OCI-LY1 (cell line): ENCODE results near the gene RAD50.

ENCODE experiments used
- H2AFZ ChIP-seq: fragments of 200-600 bp; sonication (generic), shearing (Covaris generic); 2 replicates; pipeline ENCODE4 v1.6.0; 2014; ENCODE audit warnings: antibody characterized with exemption, mild to moderate bottlenecking, low read length
- H3F3A ChIP-seq: fragments of 200-600 bp; sonication (generic), shearing (Covaris generic); 2 replicates; pipeline ENCODE4 v1.6.0; 2014; ENCODE audit warnings: mild to moderate bottlenecking, antibody characterized with exemption, low read length, moderate library complexity; ENCODE audit not compliant: insufficient read depth
- H3K27ac ChIP-seq: fragments of 200-600 bp; sonication (generic); 2 replicates; pipeline ENCODE4 v1.5.1; 2014; ENCODE audit warnings: low read length, mixed run types, mild to moderate bottlenecking, low read depth; ENCODE audit not compliant: poor library complexity, severe bottlenecking
- H3K27me3 ChIP-seq: fragments of 200-600 bp; sonication (generic); 2 replicates; pipeline ENCODE4 v1.6.0; 2014; ENCODE audit warnings: antibody characterized with exemption, mild to moderate bottlenecking, low read length, moderate library complexity; ENCODE audit not compliant: insufficient read depth
- H3K36me3 ChIP-seq: fragments of 200-600 bp; sonication (generic); 2 replicates; pipeline ENCODE4 v1.6.1; 2014; ENCODE audit warnings: mild to moderate bottlenecking, antibody characterized with exemption, low read length, moderate library complexity, mixed read lengths; ENCODE audit not compliant: insufficient read depth
- H3K4me1 ChIP-seq: fragments of 200-600 bp; sonication (generic); 2 replicates; pipeline ENCODE4 v1.5.1; 2014; ENCODE audit warnings: mild to moderate bottlenecking, low read length, moderate library complexity; ENCODE audit not compliant: insufficient read depth, severe bottlenecking
- H3K4me2 ChIP-seq: fragments of 200-600 bp; sonication (generic), shearing (Covaris generic); 2 replicates; pipeline ENCODE4 v1.6.1; 2014; ENCODE audit warnings: low read length
- H3K4me3 ChIP-seq: fragments of 200-600 bp; sonication (generic); 2 replicates; pipeline ENCODE4 v1.5.1; 2014; ENCODE audit warnings: low read length, low read depth, mild to moderate bottlenecking, mixed read lengths; ENCODE audit not compliant: poor library complexity, severe bottlenecking
- H3K79me2 ChIP-seq: fragments of 200-600 bp; shearing (Covaris generic); 2 replicates; pipeline ENCODE4 v1.6.1; 2016; ENCODE audit warnings: mixed run types, low read length, mixed read lengths; ENCODE audit not compliant: insufficient read depth
- H3K9ac ChIP-seq: fragments of 200-600 bp; sonication (generic), shearing (Covaris generic); 2 replicates; pipeline ENCODE4 v1.6.1; 2014; ENCODE audit warnings: mild to moderate bottlenecking, low read length, mixed read lengths
- H3K9me2 ChIP-seq: fragments of 200-600 bp; sonication (generic), shearing (Covaris generic); 2 replicates; pipeline ENCODE4 v1.6.1; 2014; ENCODE audit warnings: low read depth, mild to moderate bottlenecking, low read length, mixed read lengths
- H3K9me3 ChIP-seq: fragments of 200-600 bp; shearing (Covaris generic); 2 replicates; pipeline ENCODE4 v1.6.1; 2014; ENCODE audit warnings: low read length, mixed read lengths
- H4K20me1 ChIP-seq: fragments of 200-600 bp; sonication (generic), shearing (Covaris generic); 2 replicates; pipeline ENCODE4 v1.6.0; 2016; ENCODE audit warnings: mild to moderate bottlenecking, low read length; ENCODE audit not compliant: insufficient read depth
- CTCF ChIP-seq: fragments of 200-600 bp; sonication (generic), shearing (Covaris generic); IDR thresholded peaks from 2 replicates; pipeline ENCODE4 v1.5.1; 2017; ENCODE audit warnings: mild to moderate bottlenecking, antibody characterized with exemption, low read length, moderate library complexity, mixed read lengths
- EZH2 ChIP-seq: fragments of 200-600 bp; sonication (generic), shearing (Covaris generic); IDR thresholded peaks from 2 replicates; pipeline ENCODE4 v1.8.0; 2017; ENCODE audit warnings: borderline replicate concordance, mixed run types, mild to moderate bottlenecking, antibody characterized with exemption, low read length, moderate library complexity, mixed read lengths

Gene RAD50

GRCh38 chr5:132684491-132684890, 127.7 kb downstream of the RAD50 start:
- TF ChIP-seq CTCF (no peak), EZH2 (no peak)
- no peaks in the 10 kb centered on the region for H3K9me2 ChIP-seq
- H3K36me3 ChIP-seq, result no peaks in the 10 kb centered on the region
- no peak overlapping the region for H2AFZ ChIP-seq
- H3K4me1 ChIP-seq, result peaks cover 44% of the 10 kb centered on the region
- H3K4me2 ChIP-seq, result no peak overlapping the region
- no peak overlapping the region for H3K4me3 ChIP-seq
- H3K9ac ChIP-seq, result no peak overlapping the region
- H3F3A ChIP-seq, result no peaks in the 10 kb centered on the region
- no peak overlapping the region for H3K27ac ChIP-seq
- H3K79me2 ChIP-seq, result no peaks in the 10 kb centered on the region
- H3K27me3 ChIP-seq, result no peaks in the 10 kb centered on the region
- no peaks in the 10 kb centered on the region for H4K20me1 ChIP-seq
- no peaks in the 10 kb centered on the region for H3K9me3 ChIP-seq

- no peaks in the 10 kb centered on the region for H3K79me2 ChIP-seq
- H4K20me1 ChIP-seq, result no peaks in the 10 kb centered on the region
- H3F3A ChIP-seq, result no peaks in the 10 kb centered on the region
- no peaks in the 10 kb centered on the region for H3K9me3 ChIP-seq
- no peaks in the 10 kb centered on the region for H3K36me3 ChIP-seq
- H3K27me3 ChIP-seq, result no peaks in the 10 kb centered on the region
- no peak overlapping the region for H2AFZ ChIP-seq
- no peak overlapping the region for H3K27ac ChIP-seq
- TF ChIP-seq EZH2 (no peak), CTCF (no peak)
- no peak overlapping the region for H3K4me2 ChIP-seq
- H3K4me1 ChIP-seq, result peaks cover 44% of the 10 kb centered on the region
- no peak overlapping the region for H3K4me3 ChIP-seq
- H3K9ac ChIP-seq, result no peak overlapping the region
- H3K9me2 ChIP-seq, result no peaks in the 10 kb centered on the region
Measured at GRCh38 chr5:132684922-132685720, 128.3 kb downstream of the RAD50 start.

- H3K4me2 ChIP-seq, result no peak overlapping the region
- peaks cover 42% of the 10 kb centered on the region for H3K4me1 ChIP-seq
Measured at GRCh38 chr5:132686193-132686592, 129.4 kb downstream of the RAD50 start.

More at GRCh38 chr5:132686193-132686592, 129.4 kb downstream of the RAD50 start:
- Histone ChIP-seq H3F3A (no peaks in the 10 kb centered on the region), H3K36me3 (no peaks in the 10 kb centered on the region), H3K79me2 (no peaks in the 10 kb centered on the region), H3K9ac (no peak overlapping the region), H4K20me1 (no peaks in the 10 kb centered on the region), H3K27me3 (no peaks in the 10 kb centered on the region), H3K27ac (no peak overlapping the region), H3K9me3 (no peaks in the 10 kb centered on the region), H3K9me2 (no peaks in the 10 kb centered on the region), H3K4me3 (no peak overlapping the region), H2AFZ (no peak overlapping the region)
- TF ChIP-seq CTCF (no peak), EZH2 (no peak)
